ENCODE results near the gene PELI2.

- no peak for TF ChIP-seq CTCF (IDR thresholded peaks at IDR 0.05; ENCODE audit: low read length)
- TF ChIP-seq EZH2 (IDR thresholded peaks at IDR 0.05; ENCODE audit: borderline replicate concordance, low read length), result no peak
Measured at GRCh38 chr14:56137849-56138248, 19.6 kb downstream of the PELI2 start.

Data from OCI-LY1 (cell line).